HepG2 (cell line): ENCODE data around the gene FAM168A. TPM values are rescaled to one million over a fixed set of nuclear protein-coding genes. Genes with fewer than 3 reads are reported as not detected.

Source experiments
- ATAC-seq: fragments of 200-7000 bp; cut with Tn5 transposase; 3 replicates; pipeline ENCODE4 v1.9.1; 2020; ENCODE audit warnings: mild to moderate bottlenecking, moderate library complexity
- BruUV-seq: library from RNA; stranded (reverse); fragments of 400-500 nt; replicated peaks from 2 replicates; lab custom pipeline; 2021; lab: Mats Ljungman, UMichigan
- CTCF ChIA-PET: fragments of 300-600 bp; formaldehyde crosslinking; extraction: SDS; loops from one replicate; lab custom pipeline; 2021; ENCODE audit warnings: low total read pairs, inconsistent platforms, low intra/inter-chr PET ratio; lab: Yijun Ruan, JAX
- POLR2A ChIA-PET: fragments of 350-600 bp; sonication (Branson Sonifier 250); formaldehyde crosslinking; loops from one replicate; lab custom pipeline; 2020; ENCODE audit warnings: antibody characterized with exemption, inconsistent platforms; lab: Yijun Ruan, JAX
- DNase-seq: peaks from one replicate; pipeline ENCODE4 v3.0.0-alpha.2; 2015; ENCODE audit warnings: low spot score
- FAIRE-seq: peaks from 3 replicates; lab custom pipeline; 2011; peaks lifted over from hg19 to GRCh38; lab: Jason Lieb, UNC
- H2AFZ ChIP-seq: one replicate; pipeline ENCODE4 v1.6.1; 2011; ENCODE audit warnings: low read length, inconsistent platforms
- H3K27ac ChIP-seq: fragments of 300-600 bp; 3 replicates; pipeline ENCODE4 v1.8.0; 2011; ENCODE audit warnings: mixed run types, mild to moderate bottlenecking, mixed read lengths, low read length, inconsistent platforms; ENCODE audit not compliant: insufficient read depth; ENCODE audit errors: extremely low read length
- H3K27me3 ChIP-seq, 2 experiments: fragments of 200-600 bp in 1 of 2; 2 replicates in 1 of 2; 3 replicates in 1 of 2; pipeline versions ENCODE4 v1.6.0 to v1.8.0; 2011; ENCODE audit warnings: low read length in 2 of 2, mild to moderate bottlenecking in 2 of 2, moderate library complexity in 2 of 2, inconsistent platforms in 1 of 2; ENCODE audit not compliant: insufficient read depth in 2 of 2, control insufficient read depth in 1 of 2
- H3K36me3 ChIP-seq, 2 experiments: fragments of 200-600 bp in 1 of 2; replicated peaks in 1 of 2; 2 replicates in 1 of 2; 3 replicates in 1 of 2; pipeline versions ENCODE4 v1.5.1 to v1.8.0; 2011; ENCODE audit warnings: low read length in 2 of 2, inconsistent platforms in 1 of 2; ENCODE audit not compliant: insufficient read depth in 2 of 2, control insufficient read depth in 1 of 2
- H3K4me1 ChIP-seq: 2 replicates; pipeline ENCODE4 v1.5.1; 2012; ENCODE audit warnings: low read length, inconsistent platforms; ENCODE audit not compliant: insufficient read depth
- H3K4me2 ChIP-seq: 2 replicates; pipeline ENCODE4 v1.6.0; 2011; ENCODE audit warnings: low read depth, low read length, inconsistent platforms
- H3K4me3 ChIP-seq, 3 experiments: fragments of 200-600 bp in 1 of 3; sonication (generic), shearing (Covaris generic) in 1 of 3; replicated peaks in 1 of 3; 2 replicates each; pipeline ENCODE4 v1.5.1; 2011 to 2016; ENCODE audit warnings: low read length in 3 of 3, inconsistent platforms in 2 of 3, low read depth in 2 of 3, mild to moderate bottlenecking in 2 of 3, control low read depth in 1 of 3, mixed read lengths in 1 of 3; ENCODE audit not compliant: insufficient read depth in 1 of 3
- H3K79me2 ChIP-seq: one replicate; pipeline ENCODE4 v1.6.1; 2011; ENCODE audit warnings: low read length, inconsistent platforms; ENCODE audit not compliant: insufficient read depth
- H3K9ac ChIP-seq: 2 replicates; pipeline ENCODE4 v1.6.0; 2011; ENCODE audit warnings: mild to moderate bottlenecking, low read depth, low read length, inconsistent platforms; ENCODE audit not compliant: insufficient read depth
- H3K9me3 ChIP-seq: 2 replicates; pipeline ENCODE4 v1.5.1; 2012; ENCODE audit warnings: mild to moderate bottlenecking, low read length
- H4K20me1 ChIP-seq: 2 replicates; pipeline ENCODE4 v1.6.0; 2011; ENCODE audit warnings: inconsistent platforms, mild to moderate bottlenecking, low read length, moderate library complexity; ENCODE audit not compliant: insufficient read depth
- MAFK ChIP-seq, 2 experiments: IDR thresholded peaks in 1 of 2; conservative IDR thresholded peaks in 1 of 2; 2 replicates each; pipeline ENCODE4 v1.6.1; 2011; ENCODE audit warnings: improper control_type of control experiment in 2 of 2, low read length in 2 of 2
- NFKBIZ ChIP-seq: IDR thresholded peaks from 2 replicates; pipeline ENCODE4 v1.6.1; 2018; ENCODE audit warnings: missing genetic modification reagents, missing compliant biosample characterization
- RXRA ChIP-seq: sonication (generic); formaldehyde crosslinking; IDR thresholded peaks from 2 replicates; pipeline ENCODE4 v1.5.1; 2020; ENCODE audit warnings: missing genetic modification reagents
- ZNF232 ChIP-seq: sonication (generic); formaldehyde crosslinking; IDR thresholded peaks from 2 replicates; pipeline ENCODE4 v1.4.0; 2020; ENCODE audit warnings: missing genetic modification reagents, borderline replicate concordance
- ZNF234 ChIP-seq: sonication (generic); formaldehyde crosslinking; conservative IDR thresholded peaks from 2 replicates; pipeline ENCODE4 v1.5.1; 2020; ENCODE audit warnings: mild to moderate bottlenecking, missing genetic modification reagents
- ZNF276 ChIP-seq: sonication (generic); formaldehyde crosslinking; IDR thresholded peaks from 2 replicates; pipeline ENCODE4 v1.4.0; 2020; ENCODE audit warnings: mild to moderate bottlenecking, low read depth, missing genetic modification reagents
- ZNF687 ChIP-seq: sonication (generic); formaldehyde crosslinking; IDR thresholded peaks from 2 replicates; pipeline ENCODE4 v1.5.1; 2020; ENCODE audit warnings: mild to moderate bottlenecking, missing genetic modification reagents, moderate library complexity
- WGBS: methylation state at CpG from one replicate; pipeline ENCODE4 v1.1.6; 2017; ENCODE audit warnings: low lambda C conversion rate; 5-methylcytosine and 5-hydroxymethylcytosine counted together
- in situ Hi-C: cut with HindIII; loops from 2 replicates; pipeline ENCODE4 v1.10.0; 2017; ENCODE audit warnings: low pct_unique_long_range_greater_than_20kb; ENCODE audit not compliant: extremely low pct_ligation_motif_present
- intact Hi-C: fragments of 100-400 bp; cut with micrococcal nuclease; formaldehyde crosslinking; loops from one replicate; pipeline ENCODE4 v1.10.0; 2022; ENCODE audit not compliant: unreplicated experiment
- polyA plus RNA-seq, 8 experiments: library from polyadenylated mRNA; depleted of rRNA in 3 of 8; stranded (reverse) in 7 of 8; unstranded in 1 of 8; fragments of >200 nt; fragmentation: Illumina TruSeq in 4 of 8; extraction: Trizol in 4 of 8; gene quantifications; 2 replicates each; pipeline versions ENCODE4 v1.2.1 to v1.2.3, GENCODE V29; 2011 to 2016; ENCODE audit warnings: low read depth in 4 of 8, missing spikeins in 1 of 8, mixed read lengths in 1 of 8; ENCODE audit not compliant: insufficient read depth in 1 of 8
- total RNA-seq, 5 experiments: library from RNA; depleted of rRNA; stranded (reverse); fragments of >200 nt; fragmentation: Illumina TruSeq; extraction: Trizol; gene quantifications; 2 replicates each; pipeline ENCODE4 v1.2.3, GENCODE V29; 2016; ENCODE audit warnings: low read depth in 1 of 5
- TF ChIP-seq, protein P1 (sequence below): sonication (generic); formaldehyde crosslinking; IDR thresholded peaks from 2 replicates; pipeline ENCODE4 v1.5.0; 2020; ENCODE audit warnings: missing genetic modification reagents

FAM168A gene
- total and polyA plus RNA-seq, 2 of the 13 experiments (the other 11 are each of a cell fraction or from before 2014, with no cell fraction given): 13.9 to 15.8 TPM

DNA sequence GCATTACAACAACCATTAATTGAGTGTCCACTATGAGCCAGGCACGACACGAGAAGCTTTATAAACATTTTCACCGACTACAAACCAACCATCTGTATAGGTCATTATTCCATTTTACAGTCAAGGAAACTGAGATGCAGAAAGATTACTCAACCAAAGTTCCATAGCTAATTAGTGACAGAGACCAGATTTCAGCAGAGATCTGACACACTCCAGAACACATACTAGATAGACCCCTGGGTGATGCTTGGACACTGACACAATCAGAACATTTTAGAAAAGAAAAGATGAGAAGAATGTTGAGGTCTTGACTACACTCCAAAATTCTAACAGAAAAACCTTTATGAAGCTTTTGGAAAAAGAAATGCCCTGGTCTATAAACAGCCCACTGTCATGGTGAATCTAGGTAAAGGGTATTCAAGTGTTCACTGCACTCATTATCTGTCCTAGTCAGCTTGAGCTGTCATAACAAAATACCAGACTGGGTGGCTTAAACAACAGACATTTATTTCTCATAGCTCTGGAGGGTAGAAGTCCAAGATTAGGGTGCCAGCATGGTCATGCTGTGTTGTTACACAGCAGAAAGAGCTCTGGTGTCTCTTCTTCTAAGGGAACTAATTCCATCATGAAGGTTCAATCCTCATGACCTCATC lies 132.8 kb downstream of the FAM168A start:
- intact Hi-C loops: no loop called here
- no peak overlapping the region for H3K9ac ChIP-seq
- no peak overlapping the region for H3K27ac ChIP-seq
- DNase-seq: no peak
- H3K9me3 ChIP-seq: no peaks in the 10 kb centered on the region
- no peak overlapping the region for H3K4me2 ChIP-seq
- 0 out of 2 replicates have a peak, but pooled peaks cover 18% of the 10 kb centered on the region for H3K4me1 ChIP-seq
- CTCF ChIA-PET: no interaction called here
- WGBS: 94% methylated on average over 3 of the region's 3 CpGs
- no peak overlapping the region for H2AFZ ChIP-seq
- FAIRE-seq: no peak
- H3K79me2 ChIP-seq: no peaks in the 10 kb centered on the region
- POLR2A ChIA-PET: no interaction called here
- TF ChIP-seq NFKBIZ (CRISPR knock-in tag) (no peak), ZNF234 (CRISPR knock-in tag) (no peak), MAFK (conservative IDR thresholded peaks at IDR 0.05 in 1 of 2, IDR thresholded peaks at IDR 0.05 in 1 of 2; ENCODE audit: low read length in 2 of 2) (no peak), RXRA (CRISPR knock-in tag) (no peak), ZNF687 (CRISPR knock-in tag) (no peak), ZNF276 (CRISPR knock-in tag) (no peak), ZNF232 (CRISPR knock-in tag) (no peak)
- TF ChIP-seq, protein P1, sequence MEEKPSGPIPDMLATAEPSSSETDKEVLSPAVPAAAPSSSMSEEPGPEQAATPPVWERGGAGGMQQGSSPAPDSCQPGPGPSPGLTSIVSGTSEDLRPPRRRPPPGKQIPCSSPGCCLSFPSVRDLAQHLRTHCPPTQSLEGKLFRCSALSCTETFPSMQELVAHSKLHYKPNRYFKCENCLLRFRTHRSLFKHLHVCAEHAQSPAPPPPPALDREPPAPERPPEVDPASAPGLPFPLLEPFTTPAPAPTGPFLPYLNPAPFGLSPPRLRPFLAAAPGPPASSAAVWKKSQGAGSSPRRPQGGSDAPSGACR (CRISPR knock-in tag): no peak
- TF ChIP-seq, all 625 proteins: peak for 0
- Histone ChIP-seq H4K20me1 (no peaks in the 10 kb centered on the region), H3K27me3 (no peaks in the 10 kb centered on the region), H3K36me3 (no peaks in the 10 kb centered on the region; a peak in 2 of 5 replicates), H3K4me3 (no peak overlapping the region)
- BruUV-seq: no TSS peak
- in situ Hi-C loops: no loop called here
- no peak for ATAC-seq
